CD14-positive monocyte (primary cell): ENCODE measurements around the gene AGPAT3. TPM values are rescaled to one million over a fixed set of nuclear protein-coding genes. Genes with fewer than 3 reads are reported as not detected.

ENCODE experiments used
- DNase-seq, 3 donors: peaks; one replicate each; pipeline ENCODE4 v3.0.0-alpha.2; 2011 to 2022
- H2AFZ ChIP-seq: 2 replicates; pipeline ENCODE4 v1.6.0; 2012; ENCODE audit warnings: mild to moderate bottlenecking, low read depth, low read length, inconsistent platforms; ENCODE audit not compliant: insufficient read depth, poor library complexity, severe bottlenecking
- H3K27ac ChIP-seq, 2 donors: 1 replicate in 1 of 2; 2 replicates in 1 of 2; pipeline ENCODE4 v1.5.1; 2012 to 2013; ENCODE audit warnings: low read length in 2 of 2, control low read depth in 1 of 2, inconsistent platforms in 1 of 2, low read depth in 1 of 2, mild to moderate bottlenecking in 1 of 2
- H3K27me3 ChIP-seq, 2 donors: one replicate each; pipeline versions ENCODE4 v1.6.0 to v1.6.1; 2011 to 2013; ENCODE audit warnings: low read length in 2 of 2; ENCODE audit not compliant: control insufficient read depth in 2 of 2, insufficient read depth in 2 of 2
- H3K36me3 ChIP-seq, 2 donors: replicated peaks in 1 of 2; 1 replicate in 1 of 2; 2 replicates in 1 of 2; pipeline versions ENCODE4 v1.5.1 to v1.6.1; 2012 to 2013; ENCODE audit warnings: low read length in 2 of 2, control low read depth in 1 of 2, inconsistent platforms in 1 of 2, mild to moderate bottlenecking in 1 of 2; ENCODE audit not compliant: insufficient read depth in 2 of 2, control insufficient read depth in 1 of 2
- H3K4me1 ChIP-seq, 2 donors: 1 replicate in 1 of 2; 2 replicates in 1 of 2; pipeline versions ENCODE4 v1.5.1 to v1.6.1; 2012 to 2013; ENCODE audit warnings: low read length in 2 of 2, control low read depth in 1 of 2, inconsistent platforms in 1 of 2, mild to moderate bottlenecking in 1 of 2, moderate library complexity in 1 of 2; ENCODE audit not compliant: insufficient read depth in 2 of 2, control insufficient read depth in 1 of 2
- H3K4me2 ChIP-seq: replicated peaks from 2 replicates; pipeline ENCODE3; 2012; ENCODE audit warnings: low read length, moderate library complexity, mild to moderate bottlenecking; ENCODE audit not compliant: poor library complexity, severe bottlenecking; ENCODE audit errors: extremely low read depth
- H3K4me3 ChIP-seq, 3 experiments: fragments of 200-600 bp in 1 of 3; sonication (generic) in 1 of 3; replicated peaks in 1 of 3; 1 replicate in 2 of 3; 2 replicates in 1 of 3; pipeline ENCODE4 v1.5.1; 2011 to 2013; ENCODE audit warnings: low read length in 3 of 3, mild to moderate bottlenecking in 3 of 3, control low read depth in 2 of 3, low read depth in 2 of 3, inconsistent platforms in 1 of 3, moderate library complexity in 1 of 3
- H3K79me2 ChIP-seq: 2 replicates; pipeline ENCODE4 v1.6.0; 2012; ENCODE audit warnings: mild to moderate bottlenecking, control low read depth, inconsistent platforms, low read length, moderate library complexity; ENCODE audit not compliant: insufficient read depth
- H3K9ac ChIP-seq: 2 replicates; pipeline ENCODE4 v1.6.0; 2017; ENCODE audit warnings: low read length, mild to moderate bottlenecking; ENCODE audit not compliant: insufficient read depth, poor library complexity, severe bottlenecking
- H3K9me3 ChIP-seq, 2 donors: replicated peaks in 1 of 2; 1 replicate in 1 of 2; 2 replicates in 1 of 2; pipeline versions ENCODE4 v1.5.1 to v1.6.1; 2012 to 2013; ENCODE audit warnings: low read length in 2 of 2, control low read depth in 1 of 2; ENCODE audit not compliant: control insufficient read depth in 1 of 2, insufficient read depth in 1 of 2
- H4K20me1 ChIP-seq: 2 replicates; pipeline ENCODE4 v1.6.0; 2012; ENCODE audit warnings: mild to moderate bottlenecking, low read length, control low read depth, moderate library complexity; ENCODE audit not compliant: insufficient read depth
- H3K27ac Mint-ChIP-seq, 7 donors: one replicate each; pipeline ENCODE4 v1.8.0; 2020; ENCODE audit warnings: mild to moderate bottlenecking in 7 of 7, mixed read lengths in 7 of 7, moderate library complexity in 6 of 7, inconsistent platforms in 2 of 7
- H3K27me3 Mint-ChIP-seq, 3 donors: one replicate each; pipeline ENCODE4 v1.8.0; 2021 to 2022; ENCODE audit warnings: low read depth in 3 of 3, mild to moderate bottlenecking in 3 of 3, mixed read lengths in 3 of 3, moderate library complexity in 3 of 3, inconsistent platforms in 1 of 3
- H3K36me3 Mint-ChIP-seq, 2 donors: one replicate each; pipeline ENCODE4 v1.8.0; 2020; ENCODE audit warnings: mixed read lengths in 2 of 2, inconsistent platforms in 1 of 2, mild to moderate bottlenecking in 1 of 2
- H3K4me1 Mint-ChIP-seq: one replicate; pipeline ENCODE4 v1.8.0; 2020; ENCODE audit warnings: mild to moderate bottlenecking, mixed read lengths
- H3K4me3 Mint-ChIP-seq, 2 donors: one replicate each; pipeline ENCODE4 v1.8.0; 2020; ENCODE audit warnings: mild to moderate bottlenecking in 2 of 2, mixed read lengths in 2 of 2, moderate library complexity in 1 of 2
- H3K9me3 Mint-ChIP-seq, 7 donors: one replicate each; pipeline ENCODE4 v1.8.0; 2020 to 2022; ENCODE audit warnings: mixed read lengths in 7 of 7, mild to moderate bottlenecking in 6 of 7, moderate library complexity in 6 of 7, inconsistent platforms in 2 of 7
- WGBS: methylation state at CpG from one replicate; pipeline ENCODE4 v1.1.5; 2013; ENCODE audit warnings: missing lambda C conversion rate; ENCODE audit not compliant: insufficient coverage; 5-methylcytosine and 5-hydroxymethylcytosine counted together
- intact Hi-C, 2 donors: fragments of 100-400 bp; cut with micrococcal nuclease; formaldehyde crosslinking; loops; one replicate each; pipeline versions ENCODE4 v1.15.0 to v1.15.1; 2023
- polyA plus RNA-seq, 3 donors: library from polyadenylated mRNA; depleted of rRNA in 1 of 3; unstranded in 2 of 3; stranded (reverse) in 1 of 3; fragments of 300-500 nt in 2 of 3; fragments of >200 nt in 1 of 3; fragmentation: Illumina TruSeq in 2 of 3; gene quantifications; 1 replicate in 2 of 3; 2 replicates in 1 of 3; pipeline ENCODE4 v1.2.3, GENCODE V29; 2012 to 2021
- TF ChIP-seq, protein P1 (sequence below): fragments of 200-600 bp; IDR thresholded peaks from one replicate; pipeline ENCODE4 v1.8.0; 2022; ENCODE audit warnings: antibody characterized with exemption, mild to moderate bottlenecking

AGPAT3 gene
- polyA plus RNA-seq, 3 donors, result 24.9 to 49.3 (median 26.2) TPM

DNA sequence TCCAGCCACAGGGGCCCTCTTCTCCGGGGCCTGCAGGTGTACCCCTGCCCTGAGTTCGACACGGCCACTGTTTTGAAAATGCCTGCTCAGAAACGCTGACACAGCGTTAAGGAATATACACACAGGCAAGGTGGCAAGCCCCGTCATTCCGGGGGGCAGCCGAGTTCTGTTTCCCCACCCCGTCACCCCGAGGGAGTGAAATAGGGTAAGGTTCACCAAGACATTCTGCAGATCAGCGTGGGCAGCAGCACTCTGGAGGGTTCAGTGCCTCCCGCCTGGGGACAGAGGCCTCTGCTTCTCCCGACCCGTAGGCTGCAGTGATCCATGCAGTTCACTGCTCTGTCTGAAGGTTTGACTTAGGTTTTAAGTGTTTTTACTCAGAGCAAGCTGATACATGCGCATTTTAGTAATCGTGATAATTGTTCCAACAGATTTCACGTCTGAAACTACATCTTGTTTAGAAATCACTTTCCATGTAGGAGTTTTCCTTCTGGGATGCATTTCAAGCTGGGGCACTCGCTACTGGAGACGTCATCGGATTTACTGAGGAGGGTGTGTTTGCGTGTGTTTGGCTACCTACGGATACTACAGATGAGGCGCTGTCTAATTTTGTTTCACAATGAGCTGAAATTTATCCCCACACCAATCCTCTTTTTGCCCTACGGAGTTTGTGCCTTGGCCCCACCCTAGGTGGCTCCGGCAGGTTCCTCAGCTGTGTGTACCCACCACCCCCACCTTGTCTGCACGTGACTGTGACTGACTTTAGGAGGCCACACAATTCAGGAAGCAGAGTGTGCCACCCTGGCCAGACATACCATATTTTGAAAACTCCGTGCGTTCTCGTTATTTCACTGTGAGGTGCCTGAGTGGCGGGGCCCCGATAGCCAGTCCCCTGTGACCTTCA is 63.5 kb downstream of the AGPAT3 start:
- Histone ChIP-seq H3K27me3 (no peaks in the 10 kb centered on the region), H3K9me3 (no peaks in the 10 kb centered on the region), H3K36me3 (peaks cover 49 to 80% of the 10 kb centered on the region in 2 donors), H4K20me1 (peaks cover 100% of the 10 kb centered on the region), H3K27ac (no peak overlapping the region), H3K4me1 (no peaks in the 10 kb centered on the region), H3K9ac (no peak overlapping the region), H2AFZ (no peak overlapping the region), H3K79me2 (peaks cover 81% of the 10 kb centered on the region), H3K4me2 (no peak overlapping the region), H3K4me3 (no peak overlapping the region)
- 97% methylated on average over 25 of the region's 31 CpGs for WGBS
- Mint-ChIP-seq H3K4me1 (peaks cover 3% of the 10 kb centered on the region), H3K27me3 (peaks cover 0 to 3% (median 0%) of the 10 kb centered on the region in 3 donors), H3K27ac (peak overlapping the region in 2 of 7 donors; percentile 51 to 55), H3K36me3 (peaks cover 70 to 86% of the 10 kb centered on the region in 2 donors), H3K4me3 (no peak overlapping the region), H3K9me3 (no peaks in the 10 kb centered on the region)
- no peak for DNase-seq
- TF ChIP-seq, protein P1, sequence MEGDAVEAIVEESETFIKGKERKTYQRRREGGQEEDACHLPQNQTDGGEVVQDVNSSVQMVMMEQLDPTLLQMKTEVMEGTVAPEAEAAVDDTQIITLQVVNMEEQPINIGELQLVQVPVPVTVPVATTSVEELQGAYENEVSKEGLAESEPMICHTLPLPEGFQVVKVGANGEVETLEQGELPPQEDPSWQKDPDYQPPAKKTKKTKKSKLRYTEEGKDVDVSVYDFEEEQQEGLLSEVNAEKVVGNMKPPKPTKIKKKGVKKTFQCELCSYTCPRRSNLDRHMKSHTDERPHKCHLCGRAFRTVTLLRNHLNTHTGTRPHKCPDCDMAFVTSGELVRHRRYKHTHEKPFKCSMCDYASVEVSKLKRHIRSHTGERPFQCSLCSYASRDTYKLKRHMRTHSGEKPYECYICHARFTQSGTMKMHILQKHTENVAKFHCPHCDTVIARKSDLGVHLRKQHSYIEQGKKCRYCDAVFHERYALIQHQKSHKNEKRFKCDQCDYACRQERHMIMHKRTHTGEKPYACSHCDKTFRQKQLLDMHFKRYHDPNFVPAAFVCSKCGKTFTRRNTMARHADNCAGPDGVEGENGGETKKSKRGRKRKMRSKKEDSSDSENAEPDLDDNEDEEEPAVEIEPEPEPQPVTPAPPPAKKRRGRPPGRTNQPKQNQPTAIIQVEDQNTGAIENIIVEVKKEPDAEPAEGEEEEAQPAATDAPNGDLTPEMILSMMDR, result no peak
- intact Hi-C loops, result no loop called here

DNA sequence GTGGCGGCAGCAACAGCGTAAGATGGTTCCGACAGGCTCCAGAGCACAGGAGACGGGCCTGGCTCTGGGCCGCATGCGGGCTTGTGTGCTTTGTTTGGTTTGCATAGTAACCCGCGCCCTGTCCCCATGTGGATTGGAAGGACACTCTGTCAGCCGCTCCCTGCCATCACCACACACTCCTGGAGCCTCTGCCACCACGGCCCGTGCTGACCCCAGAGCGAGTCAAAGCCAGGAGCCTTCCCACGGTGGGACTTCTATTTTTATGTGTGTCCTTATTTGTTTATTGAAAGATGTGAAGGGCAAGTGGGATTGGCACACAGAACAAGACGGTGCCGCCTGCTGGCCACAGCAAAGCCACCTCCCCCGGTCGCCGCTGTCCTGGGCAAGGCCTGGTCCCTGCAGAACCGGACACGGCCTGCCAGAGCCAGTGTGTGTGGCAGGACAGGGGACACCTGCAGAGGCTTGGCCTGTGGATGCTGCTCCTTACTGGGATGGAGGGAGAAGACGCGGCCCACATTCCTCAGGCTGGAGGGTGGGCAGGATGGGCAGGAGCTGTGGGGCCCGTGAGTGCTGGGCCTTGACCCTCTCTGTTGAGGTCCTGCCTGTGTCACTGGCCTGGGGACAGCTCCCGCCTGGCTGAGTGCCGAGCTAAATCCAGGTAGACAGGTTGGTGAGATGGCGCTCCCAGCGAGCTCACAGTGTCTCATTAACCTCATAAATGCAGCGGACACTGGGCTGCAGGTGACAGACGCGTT is 64.4 kb downstream of the AGPAT3 start:
- no peak overlapping the region for H3K4me2 ChIP-seq
- no peaks in the 10 kb centered on the region for H3K27me3 ChIP-seq
- 96% methylated on average over 22 of the region's 30 CpGs for whole genome bisulfite sequencing
- H3K4me1 ChIP-seq, result no peaks in the 10 kb centered on the region
- H4K20me1 ChIP-seq, result peaks cover 100% of the 10 kb centered on the region
- H2AFZ ChIP-seq, result no peak overlapping the region
- H3K4me3 ChIP-seq, result no peak overlapping the region
- H3K4me3 Mint-ChIP-seq, result no peak overlapping the region
- peaks cover 47 to 83% of the 10 kb centered on the region in 2 donors for H3K36me3 ChIP-seq
- H3K27ac ChIP-seq, result no peak overlapping the region
- no peak overlapping the region for H3K9ac ChIP-seq
- H3K27me3 Mint-ChIP-seq, result peaks cover 0 to 3% (median 0%) of the 10 kb centered on the region in 3 donors
- TF ChIP-seq, protein P1, result no peak
- peaks cover 83% of the 10 kb centered on the region for H3K79me2 ChIP-seq
- H3K36me3 Mint-ChIP-seq, result peaks cover 67 to 85% of the 10 kb centered on the region in 2 donors
- peak overlapping the region in 2 of 7 donors; percentile 26 to 55 for H3K27ac Mint-ChIP-seq
- intact Hi-C loops, result no loop called here
- H3K4me1 Mint-ChIP-seq, result peaks cover 3% of the 10 kb centered on the region
- no peak for DNase-seq
- H3K9me3 Mint-ChIP-seq, result no peaks in the 10 kb centered on the region
- H3K9me3 ChIP-seq, result no peaks in the 10 kb centered on the region
